Middle frontal gyrus (tissue), 1 donor: ENCODE measurements around the gene DNAJC27.

Experiments
- DNase-seq: peaks from one replicate; pipeline ENCODE4 v3.0.0-alpha.2; 2015; ENCODE audit warnings: low spot score; ENCODE audit errors: extremely low spot score

DNAJC27 gene

DNA sequence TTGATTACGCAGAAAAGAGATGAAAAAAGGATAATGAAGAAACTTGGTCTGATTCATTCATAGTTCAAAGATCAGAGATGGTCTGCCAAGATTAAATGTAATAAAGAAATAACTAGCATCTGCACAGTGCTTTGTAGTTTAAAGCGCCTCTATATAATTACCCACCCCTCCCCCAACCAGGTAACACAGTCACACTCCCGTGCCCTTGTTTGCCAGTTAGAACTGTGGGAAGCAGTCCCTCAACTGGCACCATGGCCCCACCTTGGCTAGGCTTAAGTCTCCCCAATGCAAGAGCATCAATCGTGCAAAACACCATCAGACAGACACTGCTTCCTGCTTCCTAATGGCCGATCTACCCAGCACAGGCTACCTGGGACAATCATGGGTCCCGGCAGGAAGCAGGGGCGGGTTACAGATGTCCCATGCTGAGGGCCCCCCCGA, 63.3 kb downstream of the DNAJC27 start:
- no peak for DNase-seq

DNA sequence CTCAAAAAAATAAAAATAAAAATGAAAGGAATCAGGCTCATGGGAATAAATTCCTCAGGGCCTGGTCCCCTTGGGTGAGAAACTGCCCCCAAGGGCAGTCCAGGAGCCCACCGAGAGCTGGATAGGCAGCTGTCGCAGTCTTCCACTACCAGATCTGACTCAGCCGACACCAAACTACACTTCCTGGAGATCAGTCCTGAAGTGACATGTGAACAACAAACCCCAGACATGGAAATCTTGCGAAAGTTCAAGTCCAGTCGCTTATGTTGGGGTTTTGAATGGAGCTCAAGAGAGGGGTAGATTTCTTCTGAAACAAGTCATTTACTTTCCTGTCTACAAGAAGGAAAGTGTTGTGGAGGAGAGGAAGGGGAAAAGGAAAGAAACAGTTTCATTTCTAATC, 64.6 kb downstream of the DNAJC27 start:
- DNase-seq = no peak

DNA sequence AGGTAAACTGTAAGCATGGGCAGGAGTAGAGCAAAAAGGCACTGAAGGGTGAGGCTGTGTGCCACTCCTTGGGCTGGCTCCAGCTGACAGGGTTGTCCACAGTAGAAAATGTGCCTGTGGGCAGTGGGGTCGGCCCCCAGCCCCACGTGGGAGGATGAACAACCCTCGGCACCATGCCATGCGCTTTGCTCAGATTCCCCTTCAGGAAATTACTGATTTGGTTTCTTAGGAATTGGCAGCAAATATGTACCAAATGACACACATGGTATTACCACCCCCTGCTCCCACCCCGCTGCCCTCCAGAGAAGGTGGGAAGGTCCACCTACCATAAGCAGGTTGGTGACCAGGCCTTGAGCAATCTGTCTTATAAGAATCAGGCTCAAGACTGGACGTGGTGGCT, 65.3 kb downstream of the DNAJC27 start:
- no peak for DNase-seq

DNA sequence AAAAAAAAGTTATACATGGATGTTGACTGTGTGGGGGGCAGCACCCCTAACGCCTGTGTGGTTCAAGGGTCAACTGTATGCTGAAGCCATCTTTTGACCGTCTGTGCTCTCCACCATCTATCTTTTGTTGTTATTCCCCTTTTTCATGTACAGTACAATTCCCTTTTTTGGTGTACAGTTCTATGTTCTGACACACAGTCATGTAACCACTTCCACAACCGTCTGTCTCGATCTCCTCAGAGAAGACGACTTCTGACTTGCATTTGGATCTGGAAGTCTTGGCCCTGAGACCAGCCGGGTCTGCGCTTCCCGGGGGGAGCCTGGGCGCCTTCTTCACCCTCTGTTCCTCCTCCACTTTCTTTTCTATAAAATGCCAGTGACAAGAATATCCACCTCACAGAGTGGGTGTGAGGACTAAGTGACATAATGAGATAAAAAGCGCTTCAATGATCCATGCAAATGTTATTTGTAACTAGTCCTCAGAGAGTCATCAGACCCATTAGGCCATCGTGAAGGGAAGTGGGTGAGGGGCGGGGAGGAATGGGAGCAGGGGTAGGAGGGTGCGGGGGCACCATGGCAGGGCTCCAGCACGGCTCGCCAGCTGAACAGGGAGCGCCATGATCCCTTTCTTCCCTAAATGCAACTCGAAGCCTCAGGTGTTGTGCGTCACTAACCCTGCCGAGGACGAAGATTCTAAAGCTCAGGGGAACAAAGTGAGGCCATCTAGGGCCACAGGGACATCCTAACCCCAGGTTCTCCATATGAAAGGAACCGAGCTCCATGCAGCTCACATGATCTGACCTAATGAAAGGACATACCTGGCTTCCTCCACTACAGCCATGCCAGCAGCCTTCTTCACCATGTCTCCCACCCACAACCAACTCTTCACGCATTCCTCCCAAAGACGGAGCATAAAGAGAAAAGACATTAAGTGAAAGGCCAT, 68.3 kb downstream of the DNAJC27 start:
- DNase-seq = no peak

DNA sequence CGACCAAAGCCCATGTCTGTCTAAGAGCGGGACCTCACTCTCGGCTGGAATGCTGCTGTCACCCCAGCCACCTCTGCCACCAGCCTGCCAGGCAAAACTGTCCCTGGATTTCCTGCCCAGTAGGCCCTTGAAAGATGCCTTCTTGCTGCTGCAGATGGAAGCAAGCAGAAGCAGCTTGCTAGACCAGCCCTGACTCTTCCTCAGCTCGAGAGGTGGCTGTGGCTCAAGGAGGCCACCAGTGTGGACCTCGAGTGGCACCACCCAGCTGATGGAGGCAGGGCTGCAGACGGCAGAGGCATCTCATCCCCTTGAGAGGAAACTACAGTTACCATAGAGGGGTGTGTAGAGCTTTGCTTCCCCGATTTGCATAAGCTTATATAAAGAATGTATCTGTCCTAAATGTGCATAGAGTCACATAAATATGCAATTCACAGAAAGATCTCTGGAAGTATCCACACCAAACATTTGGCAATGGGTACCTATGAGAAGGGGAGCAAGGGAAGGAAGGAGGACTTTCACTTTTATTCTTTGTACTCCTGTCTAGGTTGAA, 72.3 kb downstream of the DNAJC27 start:
- DNase-seq = no peak

DNA sequence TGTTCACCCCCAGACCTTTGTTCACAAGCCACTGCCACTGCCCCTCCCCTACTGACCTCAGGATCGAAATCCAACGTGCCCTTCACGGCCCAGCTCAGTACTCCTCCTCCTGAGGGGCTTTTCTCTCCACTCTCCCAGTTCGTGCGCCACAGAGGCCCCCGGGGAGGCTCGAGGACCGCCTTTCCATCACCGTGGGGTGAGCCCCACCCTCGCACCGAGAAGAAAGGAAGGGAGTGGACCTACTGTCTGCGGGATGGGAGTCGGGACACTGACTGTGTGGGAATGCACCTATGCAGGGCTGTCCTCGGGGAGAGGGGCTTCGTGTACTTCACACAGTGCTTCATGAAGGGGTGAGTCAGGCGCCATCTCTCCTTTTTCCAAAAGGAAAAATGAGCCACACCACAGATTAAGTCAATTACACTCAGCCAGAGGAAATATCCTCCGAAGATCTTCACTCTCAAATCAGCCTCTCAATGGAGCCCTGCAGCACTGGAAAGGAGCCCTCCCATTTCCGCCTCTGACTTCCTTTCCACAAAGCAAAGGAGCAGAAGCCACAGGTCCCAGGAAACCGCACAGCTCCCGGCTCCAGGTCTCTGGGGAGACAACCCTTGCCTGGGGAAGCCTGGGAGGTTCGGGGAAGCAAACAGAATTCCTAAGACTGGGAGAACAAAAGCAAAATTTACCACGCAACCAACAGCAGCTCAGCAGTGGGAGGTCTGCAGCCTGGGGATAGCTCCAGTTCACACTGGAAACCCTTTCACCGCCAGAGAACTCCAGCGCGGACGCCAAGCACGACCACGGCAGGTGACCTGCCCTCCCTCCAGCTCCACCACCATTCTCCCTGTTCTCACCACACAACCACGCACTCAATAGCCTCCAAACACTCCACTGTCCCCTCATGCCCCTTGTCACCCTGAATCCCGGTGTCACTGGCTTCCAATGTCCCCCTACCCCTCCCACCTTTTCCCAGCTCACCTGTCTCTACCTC, 73.3 kb downstream of the DNAJC27 start:
- DNase-seq = no peak

DNA sequence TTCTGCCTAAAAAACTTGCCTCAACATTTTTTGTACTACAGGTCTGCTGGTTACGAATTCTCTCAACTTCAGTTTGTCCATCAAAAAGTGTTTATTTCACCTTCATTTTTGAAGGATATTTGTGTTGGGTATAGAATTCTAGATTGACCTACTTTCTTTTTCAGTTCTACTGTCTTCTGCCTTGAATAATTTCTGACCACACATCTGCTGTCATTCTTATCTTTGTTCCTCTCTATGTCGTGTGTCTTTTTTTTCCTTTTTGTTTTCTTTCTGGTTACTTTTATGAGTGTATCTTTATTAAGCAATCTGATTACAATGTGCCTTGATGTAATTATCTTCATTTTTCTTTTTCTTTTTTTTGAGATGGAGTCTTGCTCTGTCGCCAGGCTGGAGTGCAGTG, 77.0 kb downstream of the DNAJC27 start:
- DNase-seq = no peak

DNA sequence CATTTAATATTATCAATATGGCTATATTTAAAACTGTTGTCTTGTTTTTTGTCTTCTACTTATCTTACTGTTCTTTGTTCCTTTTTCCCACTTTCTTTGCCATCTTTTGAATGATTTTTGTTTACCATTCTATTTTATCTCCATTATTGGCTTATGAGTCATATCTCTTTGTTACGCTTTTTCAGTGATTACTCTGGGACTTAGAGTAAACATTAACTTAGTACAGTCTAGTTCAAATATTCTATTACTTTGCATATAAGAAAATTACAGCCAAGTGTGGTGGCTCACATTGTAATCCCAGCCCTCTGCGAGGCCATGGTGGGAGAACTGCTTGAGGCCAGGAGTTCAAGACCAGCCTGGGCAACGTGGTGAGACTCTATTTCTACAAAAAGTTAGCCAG, 77.8 kb downstream of the DNAJC27 start:
- no peak for DNase-seq
